Chondrocyte (in vitro differentiated cells): ENCODE measurements around the gene GOLGA2. TPM values are rescaled to one million over a fixed set of nuclear protein-coding genes. Genes with fewer than 3 reads are reported as not detected.

Source experiments
- DNase-seq: peaks from one replicate; pipeline ENCODE4 v3.0.0; 2021; ENCODE audit warnings: mixed read lengths, low spot score
- H3K27ac Mint-ChIP-seq: one replicate; pipeline ENCODE4 v1.8.0; 2021; ENCODE audit warnings: mild to moderate bottlenecking, moderate library complexity, mixed read lengths; ENCODE audit not compliant: unreplicated experiment
- H3K27me3 Mint-ChIP-seq: 2 replicates; pipeline ENCODE4 v1.8.0; 2021; ENCODE audit warnings: low read depth, mixed read lengths
- H3K36me3 Mint-ChIP-seq: 2 replicates; pipeline ENCODE4 v1.8.0; 2021; ENCODE audit warnings: low read depth, mixed read lengths
- H3K4me1 Mint-ChIP-seq: 2 replicates; pipeline ENCODE4 v1.8.0; 2021; ENCODE audit warnings: low read depth, mild to moderate bottlenecking, mixed read lengths
- H3K4me3 Mint-ChIP-seq: one replicate; pipeline ENCODE4 v1.8.0; 2021; ENCODE audit warnings: mild to moderate bottlenecking, moderate library complexity, mixed read lengths; ENCODE audit not compliant: unreplicated experiment
- H3K9me3 Mint-ChIP-seq: 2 replicates; pipeline ENCODE4 v1.8.0; 2021; ENCODE audit warnings: low read depth, mixed read lengths
- CTCF ChIP-seq: fragments of 200-600 bp; sonication (generic); IDR thresholded peaks from 2 replicates; pipeline ENCODE4 v1.5.0; 2021; ENCODE audit warnings: antibody characterized with exemption, mild to moderate bottlenecking, moderate library complexity
- total RNA-seq: library from RNA; stranded (reverse); gene quantifications from 3 replicates; pipeline ENCODE4 v1.2.1, GENCODE V29; 2021

GOLGA2 gene
- total RNA-seq, 1 donor from 2014 or later, result 210 TPM

GRCh38 chr9:128310461-128310860 lies 34.7 kb upstream of the GOLGA2 start:
- DNase-seq, result no peak
- H3K36me3 Mint-ChIP-seq, result peaks cover 10% of the 10 kb centered on the region
- peaks cover 4% of the 10 kb centered on the region for H3K4me1 Mint-ChIP-seq
- no peak for TF ChIP-seq CTCF
- no peaks in the 10 kb centered on the region for H3K9me3 Mint-ChIP-seq
- no peak overlapping the region for H3K4me3 Mint-ChIP-seq
- no peaks in the 10 kb centered on the region for H3K27me3 Mint-ChIP-seq
- H3K27ac Mint-ChIP-seq, result no peak overlapping the region

GRCh38 chr9:128309551-128309950 lies 33.7 kb upstream of the GOLGA2 start:
- no peak overlapping the region for H3K27ac Mint-ChIP-seq
- H3K4me3 Mint-ChIP-seq, result no peak overlapping the region
- TF ChIP-seq CTCF, result no peak
- no peak for DNase-seq
- H3K9me3 Mint-ChIP-seq, result no peaks in the 10 kb centered on the region
- peaks cover 10% of the 10 kb centered on the region for H3K36me3 Mint-ChIP-seq
- peaks cover 4% of the 10 kb centered on the region for H3K4me1 Mint-ChIP-seq
- no peaks in the 10 kb centered on the region for H3K27me3 Mint-ChIP-seq

DNA sequence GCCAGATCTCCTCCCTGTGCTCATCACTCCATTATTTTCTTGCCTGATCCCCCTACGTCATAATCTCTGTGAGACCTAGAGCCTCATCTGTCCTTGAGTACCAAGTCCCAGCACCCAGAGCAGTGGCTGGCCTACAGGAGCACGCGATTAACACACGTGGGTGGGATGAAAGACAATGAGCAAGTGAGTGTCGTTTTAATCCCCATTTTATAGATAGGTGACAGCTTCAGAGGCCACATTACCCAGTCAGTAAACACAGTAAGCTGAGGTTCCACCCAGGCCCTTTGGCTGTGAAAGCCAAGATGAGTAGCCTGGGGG lies 29.1 kb upstream of the GOLGA2 start:
- no peaks in the 10 kb centered on the region for H3K9me3 Mint-ChIP-seq
- TF ChIP-seq CTCF, result no peak
- peaks cover 7% of the 10 kb centered on the region for H3K36me3 Mint-ChIP-seq
- no peaks in the 10 kb centered on the region for H3K27me3 Mint-ChIP-seq
- H3K4me3 Mint-ChIP-seq, result no peak overlapping the region
- peaks cover 9% of the 10 kb centered on the region for H3K4me1 Mint-ChIP-seq
- no peak overlapping the region for H3K27ac Mint-ChIP-seq
- DNase-seq, result no peak

DNA sequence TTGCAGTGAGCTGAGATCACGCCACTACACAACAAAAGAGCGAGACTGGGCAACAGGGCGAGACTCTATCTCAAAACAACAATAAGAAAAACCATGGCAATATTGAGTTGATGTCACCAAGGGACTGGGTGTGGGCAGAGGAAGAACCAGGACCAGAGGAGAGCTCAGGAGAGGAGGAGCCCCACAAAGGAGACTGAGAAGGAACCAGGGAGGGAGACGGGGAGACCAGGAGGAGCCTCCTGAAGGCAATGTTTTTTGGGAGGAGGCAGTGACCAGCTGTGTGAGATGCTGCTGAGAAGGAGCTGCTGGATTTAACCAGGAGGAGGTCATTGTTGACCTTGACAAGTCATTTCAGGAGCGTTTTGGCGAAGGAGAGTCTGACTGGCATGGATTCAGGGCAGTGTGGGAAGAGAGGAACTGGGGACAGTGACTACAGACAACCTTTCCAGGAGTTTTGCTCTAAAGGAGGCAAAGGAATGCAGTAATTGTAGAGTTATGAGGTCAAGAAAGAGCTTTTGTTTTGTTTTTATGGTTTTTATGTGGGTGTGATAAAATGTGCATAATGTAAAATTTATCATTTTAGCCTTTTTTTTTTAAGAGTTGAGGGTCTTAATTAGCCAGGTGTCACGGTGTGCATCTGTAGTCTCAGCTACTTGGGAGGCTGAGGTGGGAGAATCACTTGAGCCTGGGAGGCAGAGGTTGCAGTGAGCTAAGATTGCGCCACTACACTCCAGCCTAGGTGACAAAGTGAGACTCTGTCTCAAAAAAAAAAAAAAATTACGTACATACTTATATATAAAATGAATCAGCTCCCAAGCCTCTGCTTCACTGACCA lies 28.5 kb upstream of the GOLGA2 start:
- Mint-ChIP-seq H3K4me1 (peaks cover 9% of the 10 kb centered on the region), H3K27me3 (no peaks in the 10 kb centered on the region), H3K36me3 (peaks cover 4% of the 10 kb centered on the region), H3K9me3 (no peaks in the 10 kb centered on the region), H3K27ac (no peak overlapping the region), H3K4me3 (no peak overlapping the region)
- no peak for TF ChIP-seq CTCF
- no peak for DNase-seq

GRCh38 chr9:128298535-128299482 lies 23.0 kb upstream of the GOLGA2 start:
- no peak for DNase-seq
- TF ChIP-seq CTCF, result no peak
- Mint-ChIP-seq H3K27me3 (no peaks in the 10 kb centered on the region), H3K4me3 (no peak overlapping the region), H3K4me1 (peaks cover 7% of the 10 kb centered on the region), H3K27ac (no peak overlapping the region), H3K36me3 (no peaks in the 10 kb centered on the region), H3K9me3 (no peaks in the 10 kb centered on the region)
